HG03280 (cell line): ENCODE results near the gene FBRSL1.

Experiments used
- ATAC-seq: cut with Tn5 transposase; IDR thresholded peaks from one replicate; pipeline ENCODE4 v1.9.1; 2021; ENCODE audit warnings: mild to moderate bottlenecking, moderate library complexity; ENCODE audit not compliant: unreplicated experiment

FBRSL1 gene

DNA sequence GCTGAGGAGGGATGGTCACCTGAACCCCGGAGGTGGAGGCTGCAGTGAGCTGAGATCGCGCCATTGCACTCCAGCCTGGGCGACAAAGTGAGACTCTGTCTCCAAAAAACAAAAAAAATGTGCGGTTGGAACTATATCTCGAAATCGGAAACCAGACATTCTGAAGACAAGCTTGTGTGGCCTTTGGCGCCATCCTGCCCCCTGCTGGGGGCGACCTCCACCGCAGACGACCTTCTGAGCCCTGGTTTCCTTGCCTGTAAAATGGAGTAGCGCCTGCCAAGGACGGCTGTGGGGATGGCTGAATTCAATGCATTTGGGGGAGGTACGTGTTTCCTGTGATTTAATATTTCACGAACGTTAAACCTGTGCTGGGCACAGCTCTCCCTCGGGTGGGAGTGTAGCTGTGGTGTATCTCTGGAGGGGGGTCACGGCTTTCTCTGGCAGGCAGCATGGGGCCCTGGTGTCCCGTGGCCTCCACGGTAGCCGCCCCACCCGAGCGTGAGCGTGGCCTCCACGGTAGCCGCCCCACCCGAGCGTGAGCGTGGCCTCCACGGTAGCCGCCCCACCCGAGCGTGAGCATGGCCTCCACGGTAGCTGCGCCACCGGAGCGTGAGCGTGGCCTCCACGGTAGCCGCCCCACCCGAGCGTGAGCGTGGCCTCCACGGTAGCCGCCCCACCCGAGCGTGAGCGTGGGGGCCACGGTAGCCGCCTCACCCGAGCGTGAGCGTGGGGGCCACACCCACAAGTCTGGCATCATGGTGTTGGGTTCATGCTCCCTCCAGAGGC lies 65.1 kb downstream of the FBRSL1 start:
- ATAC-seq: no peak

- no peak for ATAC-seq
Observed at GRCh38 chr12:132555686-132556085, 65.7 kb downstream of the FBRSL1 start.

GRCh38 chr12:132556216-132556615 lies 66.3 kb downstream of the FBRSL1 start:
- ATAC-seq: no peak

GRCh38 chr12:132556801-132557200 lies 66.8 kb downstream of the FBRSL1 start:
- no peak for ATAC-seq

DNA sequence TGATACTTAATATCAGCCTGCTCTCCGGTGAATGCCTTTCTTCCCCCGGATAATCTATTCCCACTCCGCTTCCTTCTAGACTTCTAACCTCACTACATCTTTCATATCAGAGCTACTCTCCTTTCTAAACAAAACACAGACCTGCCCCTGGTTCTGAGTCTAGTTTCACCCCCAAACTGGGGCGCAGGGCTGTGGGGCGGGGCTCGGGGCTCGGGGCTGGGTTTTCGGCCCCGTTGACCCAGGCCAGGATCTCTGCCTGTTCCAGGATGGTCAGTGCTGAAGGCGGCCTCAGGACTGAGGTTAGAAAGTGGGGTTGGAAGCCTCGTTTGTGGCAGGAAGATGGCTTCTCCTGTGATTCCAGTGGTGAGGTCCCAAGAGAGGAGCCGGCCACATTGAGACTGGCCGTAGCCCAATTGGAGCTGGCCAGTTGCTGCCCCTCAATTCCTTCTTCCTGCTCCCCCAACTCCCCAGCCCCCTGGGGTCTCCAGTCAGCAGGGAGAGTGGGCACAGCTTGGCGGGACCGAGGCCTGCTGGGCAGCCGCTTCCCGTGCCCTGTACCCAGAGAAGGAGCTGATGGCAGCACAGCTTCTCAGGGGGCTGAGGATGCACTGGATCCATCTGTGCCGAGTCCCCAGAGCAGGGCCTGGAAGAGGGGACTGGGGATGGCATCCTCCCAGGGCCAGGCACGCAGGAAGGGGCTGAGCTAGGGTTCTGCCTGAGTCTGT lies 67.5 kb downstream of the FBRSL1 start:
- ATAC-seq: no peak

- no peak for ATAC-seq
Observed at GRCh38 chr12:132558042-132558856, 68.3 kb downstream of the FBRSL1 start.

DNA sequence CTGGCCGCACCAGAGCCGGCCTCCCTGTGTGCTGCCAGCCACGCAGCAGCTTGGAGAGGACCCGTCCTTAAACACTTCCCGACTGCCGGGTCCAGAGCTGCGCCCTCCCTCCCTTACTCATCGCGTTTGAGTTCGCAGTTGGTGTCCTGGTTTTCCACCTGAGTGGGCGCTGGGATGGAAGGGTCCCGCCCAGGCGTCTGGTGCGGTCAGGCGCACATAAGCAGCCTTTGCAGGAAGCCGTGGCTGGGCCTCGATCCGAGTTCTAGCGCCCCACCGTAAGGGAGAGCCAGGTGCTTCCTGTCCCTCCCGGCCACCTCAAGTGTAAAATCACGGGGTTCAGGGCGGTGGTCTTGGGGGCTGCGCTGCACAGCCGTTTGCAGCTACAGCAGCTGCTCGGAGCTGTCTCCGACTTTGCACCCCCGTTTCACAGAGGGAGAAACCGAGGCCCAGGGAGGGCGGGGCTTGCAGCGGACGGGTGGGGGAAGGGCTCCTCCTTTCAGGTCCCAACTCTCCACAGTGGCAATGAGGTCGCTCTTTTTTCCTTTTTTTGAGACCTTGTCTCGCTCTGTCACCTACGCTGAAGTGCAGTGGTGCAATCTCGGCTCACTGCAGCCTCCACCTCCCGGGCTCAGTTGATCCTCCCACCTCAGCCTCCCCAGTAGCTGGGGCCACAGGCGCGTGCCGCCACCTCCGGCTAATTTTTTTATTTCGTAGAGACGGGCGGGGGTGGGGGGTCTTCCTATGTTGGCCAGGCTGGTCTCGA lies 69.1 kb downstream of the FBRSL1 start:
- no peak for ATAC-seq

DNA sequence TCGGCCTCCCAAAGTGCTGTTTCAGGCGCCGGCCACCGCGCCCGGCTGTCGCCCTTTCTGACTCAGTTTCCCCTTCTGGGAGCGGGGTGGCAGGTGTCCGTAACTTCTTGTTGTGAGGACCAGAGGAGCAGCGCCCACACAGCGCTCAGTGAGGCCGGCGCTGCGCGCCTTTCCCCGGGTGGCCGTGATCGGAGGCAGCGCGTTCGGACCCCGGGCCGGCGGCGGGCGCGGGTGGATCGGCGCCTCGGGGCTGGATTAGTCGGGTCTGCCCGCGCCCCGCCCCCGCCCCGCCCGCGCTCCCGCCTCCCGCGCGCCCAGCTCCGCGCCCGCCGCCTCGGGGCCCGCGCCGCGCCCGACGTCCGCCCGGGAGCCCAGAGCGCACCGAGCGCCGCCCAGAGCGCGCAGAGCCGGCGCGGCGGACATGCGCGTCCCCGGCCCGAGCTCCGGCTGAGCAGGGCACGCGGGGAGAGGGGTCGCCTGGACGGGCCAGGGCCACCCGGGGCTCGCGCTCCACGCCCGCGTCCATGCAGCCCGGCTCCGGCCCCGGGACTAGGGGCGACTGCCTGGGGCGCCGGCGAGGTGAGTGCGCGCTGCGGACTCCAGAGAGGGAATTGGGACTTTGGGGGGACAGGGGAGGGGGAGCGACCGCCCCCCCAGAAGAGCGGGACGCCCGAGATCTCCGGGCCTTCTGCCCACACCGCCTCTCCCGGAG lies 69.9 kb downstream of the FBRSL1 start:
- ATAC-seq: no peak

DNA sequence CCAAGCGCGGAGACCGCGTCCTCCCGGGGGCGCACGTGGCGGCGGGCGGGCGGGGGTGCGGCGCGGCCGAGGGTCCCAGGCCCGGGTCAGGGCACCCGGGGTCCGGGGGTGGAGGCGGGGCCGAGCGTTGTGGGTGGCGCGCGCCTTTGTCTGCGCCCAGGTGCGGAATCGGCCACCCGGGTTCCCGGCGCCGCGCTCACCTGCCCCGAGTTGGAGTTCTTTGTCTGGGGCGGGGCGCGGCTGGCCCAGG lies 70.3 kb downstream of the FBRSL1 start:
- no peak for ATAC-seq

- no peak for ATAC-seq
Observed at GRCh38 chr12:132560614-132561426, 70.9 kb downstream of the FBRSL1 start.
